AML-193 (cell line): Measurements from ENCODE around the gene SF3B4.

Experiments used
- DNase-seq, 2 experiments: peaks; one replicate each; lab custom pipeline; 2025; lab: John Stamatoyannopoulos, UW

The SF3B4 gene

GRCh38 chr1:149932474-149932873 is 4.9 kb upstream of the SF3B4 start:
- DNase-seq: no peak

- DNase-seq: no peak
Observed at GRCh38 chr1:149931212-149931790, 3.7 kb upstream of the SF3B4 start.

GRCh38 chr1:149929856-149930255 is 2.3 kb upstream of the SF3B4 start:
- DNase-seq: no peak

- peak in 1 of 2 experiments; percentile 32 for DNase-seq
Observed at GRCh38 chr1:149928401-149928724, 760 bp upstream of the SF3B4 start.

GRCh38 chr1:149927056-149927562 is 494 bp downstream of the SF3B4 start:
- DNase-seq: no peak

GRCh38 chr1:149926296-149926695 is 1.3 kb downstream of the SF3B4 start:
- no peak for DNase-seq

GRCh38 chr1:149925751-149926150 is 1.9 kb downstream of the SF3B4 start:
- DNase-seq: no peak

- DNase-seq: no peak
Observed at GRCh38 chr1:149925345-149925744, 2.3 kb downstream of the SF3B4 start.

GRCh38 chr1:149923626-149924025 is 4.0 kb downstream of the SF3B4 start:
- DNase-seq: no peak

GRCh38 chr1:149917571-149918144 is 9.9 kb downstream of the SF3B4 start, which contains the start of gene SV2A:
TSS of gene SV2A (minus strand) at chr1:149917844. CDS start at chr1:149913840, 4,004 bp downstream.
- peak; percentile 43 to 67 for DNase-seq

GRCh38 chr1:149916898-149917252 is 10.7 kb downstream of the SF3B4 start:
- no peak for DNase-seq

GRCh38 chr1:149916193-149916897 is 11.3 kb downstream of the SF3B4 start:
- peak in 1 of 2 experiments; percentile 9 for DNase-seq

GRCh38 chr1:149915429-149916192 is 12.0 kb downstream of the SF3B4 start:
- DNase-seq: no peak

GRCh38 chr1:149914545-149914944 is 13.1 kb downstream of the SF3B4 start:
- no peak for DNase-seq

- DNase-seq: no peak
Observed at GRCh38 chr1:149906570-149907075, 21.0 kb downstream of the SF3B4 start.

- DNase-seq: no peak
Observed at GRCh38 chr1:149903836-149904491, 23.6 kb downstream of the SF3B4 start.

GRCh38 chr1:149899460-149900284 is 27.9 kb downstream of the SF3B4 start, which contains the start of gene BOLA1:
TSS of gene BOLA1 (plus strand) at chr1:149899568. CDS start at chr1:149900060, 492 bp downstream.
- peak; percentile 75 to 82 for DNase-seq

- no peak for DNase-seq
Observed at GRCh38 chr1:149896575-149896974, 31.0 kb downstream of the SF3B4 start.

GRCh38 chr1:149888999-149889289 is 38.7 kb downstream of the SF3B4 start:
- DNase-seq: no peak

- peak; percentile 91 to 94 for DNase-seq
Observed at GRCh38 chr1:149888247-149888998, 39.2 kb downstream of the SF3B4 start.
